Body of pancreas (tissue), 4 donors: ENCODE results near the gene RUNX2. TPM values are rescaled to one million over a fixed set of nuclear protein-coding genes. Genes with fewer than 3 reads are reported as not detected.
A peak's percentile ranks its signal among the peaks of the same experiment; 100 is the strongest.

Experiments
- ATAC-seq: fragments of 150-250 bp; one replicate; pipeline ENCODE4 v1.9.1; 2016
- DNase-seq, 4 donors: peaks; one replicate each; pipeline ENCODE4 v3.0.0-alpha.2; 2019
- H3K27ac ChIP-seq, 4 donors: fragments of 200-600 bp; sonication (generic); 1 replicate in 3 of 4; 2 replicates in 1 of 4; pipeline versions ENCODE4 v1.5.1 to v1.6.1; 2016 to 2019; ENCODE audit warnings: mild to moderate bottlenecking in 1 of 4, mixed read lengths in 1 of 4, moderate library complexity in 1 of 4
- H3K27me3 ChIP-seq, 2 donors: fragments of 200-600 bp; sonication (generic); one replicate each; pipeline ENCODE4 v1.6.0; 2016; ENCODE audit warnings: mild to moderate bottlenecking in 1 of 2
- H3K36me3 ChIP-seq, 2 donors: fragments of 200-600 bp; sonication (generic); replicated peaks in 1 of 2; 2 replicates each; pipeline ENCODE4 v1.5.1; 2016; ENCODE audit warnings: low read depth in 2 of 2; ENCODE audit not compliant: insufficient read depth in 1 of 2
- H3K4me1 ChIP-seq: fragments of 200-600 bp; sonication (generic); one replicate; pipeline ENCODE4 v1.6.0; 2016
- H3K4me3 ChIP-seq, 2 donors: fragments of 200-600 bp; sonication (generic); 1 replicate in 1 of 2; 2 replicates in 1 of 2; pipeline ENCODE4 v1.5.1; 2016 to 2019
- H3K9me3 ChIP-seq, 3 donors: fragments of 200-600 bp; sonication (generic); 1 replicate in 2 of 3; 2 replicates in 1 of 3; pipeline ENCODE4 v1.5.1; 2016
- CTCF ChIP-seq, 7 experiments: fragments of 450-650 bp in 4 of 7; fragments of 200-600 bp in 3 of 7; sonication (generic) in 3 of 7; IDR thresholded peaks; one replicate each; pipeline ENCODE4 v1.5.1; 2016 to 2019; ENCODE audit warnings: antibody characterized with exemption in 7 of 7
- POLR2A ChIP-seq, 3 donors: fragments of 450-650 bp; IDR thresholded peaks; one replicate each; pipeline ENCODE4 v1.6.1; 2016; ENCODE audit warnings: antibody characterized with exemption in 3 of 3, mild to moderate bottlenecking in 2 of 3
- WGBS, 2 donors: methylation state at CpG; one replicate each; pipeline ENCODE4 v1.1.5; 2017; 5-methylcytosine and 5-hydroxymethylcytosine counted together
- intact Hi-C: fragments of 100-400 bp; cut with DNase I; formaldehyde crosslinking; loops from one replicate; pipeline ENCODE4 v1.15.1; 2023
- total RNA-seq, 2 donors: library from RNA; depleted of rRNA; stranded (reverse); fragments of >200 nt; gene quantifications; one replicate each; pipeline ENCODE4 v1.1.0, GENCODE V29; 2016

Gene RUNX2
- total RNA-seq, 2 donors from 2014 or later: 0.33 to 1.0 TPM

GRCh38 chr6:45437439-45437815, 109.3 kb downstream of the RUNX2 start:
- 60 to 73% methylated on average over 3 of the region's 3 CpGs for WGBS, 2 donors
- intact Hi-C loops: no loop called here
- DNase-seq: no peak

GRCh38 chr6:45438151-45438550, 110.0 kb downstream of the RUNX2 start:
- H3K27me3 ChIP-seq: no peaks in the 10 kb centered on the region
- intact Hi-C loops: no loop called here
- no peak overlapping the region for H3K27ac ChIP-seq
- H3K9me3 ChIP-seq: no peaks in the 10 kb centered on the region
- WGBS, 2 donors: 61 to 70% methylated on average over 3 of the region's 3 CpGs
- ATAC-seq (no peak), DNase-seq (no peak)
- no peaks in the 10 kb centered on the region for H3K36me3 ChIP-seq
- no peak overlapping the region for H3K4me3 ChIP-seq
- H3K4me1 ChIP-seq: no peaks in the 10 kb centered on the region
- no peak for TF ChIP-seq POLR2A (IDR thresholded peaks at IDR 0.05)
- TF ChIP-seq CTCF (IDR thresholded peaks at IDR 0.05): no peak

More at GRCh38 chr6:45437439-45437815, 109.3 kb downstream of the RUNX2 start:
- Histone ChIP-seq H3K9me3 (no peaks in the 10 kb centered on the region), H3K27me3 (no peaks in the 10 kb centered on the region), H3K4me1 (no peaks in the 10 kb centered on the region), H3K4me3 (no peak overlapping the region), H3K27ac (peak overlapping the region in 1 of 4 donors; percentile 12), H3K36me3 (no peaks in the 10 kb centered on the region)
- TF ChIP-seq CTCF (IDR thresholded peaks at IDR 0.05) (no peak), POLR2A (IDR thresholded peaks at IDR 0.05) (no peak)
- no peak for ATAC-seq

- intact Hi-C loops: no loop called here
- DNase-seq: no peak
Observed at GRCh38 chr6:45438849-45439406, 110.8 kb downstream of the RUNX2 start.

GRCh38 chr6:45439459-45439858, 111.3 kb downstream of the RUNX2 start:
- no peak for DNase-seq
- no peaks in the 10 kb centered on the region for H3K4me1 ChIP-seq
- no peak overlapping the region for H3K27ac ChIP-seq
- H3K27me3 ChIP-seq: no peaks in the 10 kb centered on the region
- intact Hi-C loops: no loop called here
- TF ChIP-seq CTCF (IDR thresholded peaks at IDR 0.05) (no peak), POLR2A (IDR thresholded peaks at IDR 0.05) (no peak)
- H3K36me3 ChIP-seq: no peaks in the 10 kb centered on the region
- H3K4me3 ChIP-seq: no peak overlapping the region
- no peak for ATAC-seq
- 72 to 80% methylated on average over 6 of the region's 6 CpGs for WGBS, 2 donors
- H3K9me3 ChIP-seq: no peaks in the 10 kb centered on the region

More at GRCh38 chr6:45438849-45439406, 110.8 kb downstream of the RUNX2 start:
- no peak for TF ChIP-seq POLR2A (IDR thresholded peaks at IDR 0.05)
- TF ChIP-seq CTCF (IDR thresholded peaks at IDR 0.05): no peak
- ATAC-seq: no peak
- Histone ChIP-seq H3K36me3 (no peaks in the 10 kb centered on the region), H3K4me3 (no peak overlapping the region), H3K9me3 (no peaks in the 10 kb centered on the region), H3K27ac (no peak overlapping the region), H3K27me3 (no peaks in the 10 kb centered on the region), H3K4me1 (no peaks in the 10 kb centered on the region)
- 92 to 100% methylated on average over 1 of the region's 1 CpG for WGBS, 2 donors

GRCh38 chr6:45439861-45440388, 111.8 kb downstream of the RUNX2 start:
- TF ChIP-seq CTCF (IDR thresholded peaks at IDR 0.05) (no peak), POLR2A (IDR thresholded peaks at IDR 0.05) (no peak)
- no peaks in the 10 kb centered on the region for H3K36me3 ChIP-seq
- no peaks in the 10 kb centered on the region for H3K9me3 ChIP-seq
- no peaks in the 10 kb centered on the region for H3K4me1 ChIP-seq
- H3K4me3 ChIP-seq: no peak overlapping the region
- DNase-seq (no peak), ATAC-seq (no peak)
- no peak overlapping the region for H3K27ac ChIP-seq
- WGBS, 2 donors: 85 to 88% methylated on average over 6 of the region's 6 CpGs
- intact Hi-C loops: no loop called here
- no peaks in the 10 kb centered on the region for H3K27me3 ChIP-seq
